ENCODE data around the gene SNX33.

SNX33 gene

DNA sequence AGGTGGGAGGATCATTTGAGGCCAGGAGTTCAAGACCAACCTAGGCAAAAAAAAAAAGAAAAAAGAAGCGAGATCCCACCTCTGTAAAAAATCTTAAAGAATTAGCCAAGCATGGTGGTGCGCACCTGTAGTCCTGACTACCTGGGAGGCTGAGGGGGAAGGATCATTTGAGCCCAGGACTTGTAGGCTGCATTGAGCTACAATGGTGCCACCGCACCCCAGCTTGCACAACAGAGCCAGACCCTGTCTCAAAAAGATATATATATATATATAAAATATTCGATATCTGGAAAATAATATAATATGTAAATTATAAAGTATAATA lies 6.6 kb upstream of the SNX33 start:
- no peak for DNase-seq

DNA sequence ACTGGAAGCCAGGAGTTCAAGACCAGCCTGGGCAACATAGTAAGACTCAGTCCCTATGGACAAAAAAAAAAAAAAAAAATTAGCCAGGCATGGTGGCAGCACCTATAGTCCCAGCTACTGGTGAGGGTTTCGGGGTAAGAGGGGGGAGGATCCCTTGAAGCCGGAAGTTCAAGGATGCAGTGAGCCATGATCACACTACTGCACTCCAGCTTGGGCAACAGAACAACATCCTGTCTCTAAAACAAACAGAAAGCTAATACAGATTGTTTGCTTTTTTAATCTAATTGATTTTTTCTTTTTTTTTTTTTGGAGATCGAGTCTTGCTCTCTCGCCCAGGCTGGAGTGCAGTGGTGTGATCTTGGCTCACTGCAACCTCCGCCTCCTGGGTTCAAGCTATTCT lies 6.1 kb upstream of the SNX33 start:
- DNase-seq, result no peak

DNA sequence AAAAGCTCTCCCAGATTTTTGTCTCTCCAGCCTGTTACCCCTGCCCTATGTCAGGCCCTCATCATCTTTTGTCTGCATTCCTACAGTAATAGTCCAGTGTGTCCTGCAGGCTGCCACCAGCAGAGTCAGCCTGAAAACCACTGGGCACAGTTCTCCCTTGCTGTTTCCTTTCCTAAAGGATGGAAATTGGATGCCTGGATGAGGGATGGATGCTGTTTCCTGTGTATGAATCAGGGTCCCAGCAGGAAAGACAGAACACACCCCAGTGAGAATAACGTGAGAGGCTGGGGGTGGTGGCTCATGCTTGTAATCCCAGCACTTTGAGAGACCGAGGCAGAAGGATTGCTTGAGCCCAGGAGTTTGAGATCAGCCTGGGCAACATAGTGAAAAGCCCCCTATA lies 3.3 kb upstream of the SNX33 start:
- DNase-seq, result no peak

DNA sequence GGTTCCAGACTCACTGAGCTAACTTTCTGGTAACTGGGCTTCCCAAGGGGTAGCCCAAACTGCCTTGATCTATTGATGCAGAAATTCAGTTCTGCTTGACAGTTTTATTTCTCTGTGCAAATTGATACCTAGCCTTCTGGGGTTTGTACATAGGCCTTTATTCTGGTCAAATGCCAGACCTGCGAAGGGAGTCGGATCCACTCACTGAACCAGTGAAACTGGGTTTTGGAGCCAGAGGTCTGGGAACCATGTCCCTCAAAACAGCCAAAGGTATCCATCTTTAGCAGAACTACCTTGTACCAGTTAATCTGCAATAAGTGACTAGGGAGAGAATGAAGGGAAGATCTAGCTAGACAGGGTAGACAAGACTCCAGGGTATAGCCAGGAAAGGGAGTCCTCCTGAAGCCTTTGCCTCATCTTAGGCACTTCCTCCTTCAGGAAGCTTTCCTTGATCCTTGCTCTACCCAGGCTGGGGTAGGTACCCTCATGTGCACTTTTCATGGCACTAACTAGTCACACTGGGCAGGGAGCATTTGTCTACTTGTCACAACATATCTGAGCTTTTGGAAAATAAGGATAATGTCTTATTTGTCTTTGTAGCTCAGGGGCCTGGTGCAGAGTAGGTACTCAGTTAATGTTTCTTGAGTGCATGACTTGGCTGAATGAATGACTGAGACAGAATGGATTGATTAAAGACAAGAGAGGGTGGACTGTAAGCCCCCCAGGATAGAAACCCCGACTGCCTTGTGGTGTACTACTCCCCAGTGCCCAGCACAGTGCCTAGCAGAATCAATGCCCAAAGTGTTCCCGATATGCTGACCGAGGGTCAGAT lies 1.4 kb upstream of the SNX33 start:
- DNase-seq, result no peak

DNA sequence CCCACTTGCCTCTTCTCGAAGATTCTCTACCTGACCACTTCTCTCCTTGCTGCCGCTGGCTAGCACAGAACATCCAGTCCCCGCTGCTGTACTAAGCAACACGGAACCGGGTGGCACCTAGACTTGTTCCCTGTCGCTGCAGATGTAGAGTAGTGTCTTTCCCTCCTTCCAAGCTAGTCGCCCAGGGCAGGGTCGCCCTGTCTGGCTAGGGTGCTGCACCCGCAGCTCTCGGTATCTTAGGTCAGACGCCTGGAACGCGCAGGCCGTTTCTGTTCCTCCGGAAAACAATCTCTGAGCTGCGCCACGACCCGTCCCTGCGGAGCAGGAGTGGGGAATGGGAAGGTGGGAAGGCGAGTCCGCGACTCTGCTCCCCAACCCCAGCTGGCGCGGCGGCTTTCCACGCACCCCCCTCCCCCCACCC lies 758 bp upstream of the SNX33 start:
- peak in 6 of 58 donors; percentile 40 to 68 (median 54) for DNase-seq

DNA sequence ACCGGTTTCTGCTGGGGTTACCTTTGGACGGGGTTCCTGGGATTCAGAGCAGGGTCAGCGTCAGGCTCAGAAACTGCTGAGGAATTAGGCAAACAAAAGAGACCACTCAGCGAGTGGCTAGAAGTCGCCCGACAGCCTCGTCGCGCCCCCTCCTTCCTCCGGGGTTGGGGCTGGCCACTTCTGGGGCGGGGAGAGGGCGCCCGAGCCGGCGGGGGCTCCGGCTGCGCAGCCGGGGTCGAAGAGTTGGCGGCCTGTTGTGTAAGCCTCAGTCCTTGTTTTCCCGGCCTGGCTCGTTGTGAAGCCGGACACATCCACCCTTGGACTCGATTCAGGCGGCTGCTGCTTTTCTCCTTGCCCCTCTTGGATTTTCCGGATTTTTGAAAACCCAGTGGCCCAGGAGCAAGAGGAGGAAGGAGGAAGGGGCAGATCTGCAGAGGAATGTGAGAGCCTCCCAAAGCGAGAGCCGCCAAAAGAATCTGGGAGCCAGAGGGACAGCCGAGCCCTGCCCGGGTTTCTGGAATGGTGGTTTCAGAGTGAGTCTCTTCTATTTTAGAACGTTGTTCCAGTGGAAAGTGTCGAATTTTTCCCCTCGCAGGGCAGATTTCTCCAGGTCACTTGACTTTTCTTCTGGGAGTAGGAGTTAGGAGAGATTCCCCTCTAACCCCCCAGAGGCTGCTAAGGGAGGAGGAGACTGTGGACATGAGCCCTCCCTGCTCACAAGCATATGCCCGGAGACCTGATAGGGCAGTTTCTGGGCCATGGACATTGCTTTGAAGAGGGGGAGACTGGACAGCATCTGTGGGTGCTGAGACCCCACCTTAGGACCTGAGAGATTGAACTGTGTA lies 666 bp downstream of the SNX33 start:
- peak in 37 of 58 donors; percentile 16 to 68 (median 45) for DNase-seq

DNA sequence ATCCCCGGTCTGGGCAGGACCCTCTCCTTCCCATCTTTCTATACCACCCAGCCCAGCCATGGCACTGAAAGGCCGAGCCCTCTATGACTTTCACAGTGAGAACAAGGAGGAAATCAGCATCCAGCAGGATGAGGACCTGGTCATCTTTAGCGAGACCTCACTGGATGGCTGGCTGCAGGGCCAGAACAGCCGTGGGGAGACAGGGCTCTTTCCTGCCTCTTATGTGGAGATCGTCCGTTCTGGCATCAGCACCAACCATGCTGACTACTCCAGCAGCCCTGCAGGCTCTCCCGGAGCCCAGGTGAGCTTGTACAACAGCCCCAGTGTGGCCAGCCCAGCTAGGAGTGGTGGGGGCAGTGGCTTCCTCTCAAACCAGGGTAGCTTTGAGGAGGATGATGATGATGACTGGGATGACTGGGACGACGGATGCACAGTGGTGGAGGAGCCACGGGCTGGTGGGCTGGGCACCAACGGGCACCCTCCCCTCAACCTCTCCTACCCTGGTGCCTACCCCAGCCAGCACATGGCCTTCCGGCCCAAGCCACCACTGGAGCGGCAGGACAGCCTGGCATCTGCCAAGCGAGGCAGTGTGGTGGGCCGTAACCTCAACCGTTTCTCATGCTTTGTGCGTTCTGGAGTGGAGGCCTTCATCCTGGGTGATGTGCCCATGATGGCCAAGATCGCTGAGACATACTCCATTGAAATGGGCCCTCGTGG lies 1.5 kb downstream of the SNX33 start:
- DNase-seq, result no peak

DNA sequence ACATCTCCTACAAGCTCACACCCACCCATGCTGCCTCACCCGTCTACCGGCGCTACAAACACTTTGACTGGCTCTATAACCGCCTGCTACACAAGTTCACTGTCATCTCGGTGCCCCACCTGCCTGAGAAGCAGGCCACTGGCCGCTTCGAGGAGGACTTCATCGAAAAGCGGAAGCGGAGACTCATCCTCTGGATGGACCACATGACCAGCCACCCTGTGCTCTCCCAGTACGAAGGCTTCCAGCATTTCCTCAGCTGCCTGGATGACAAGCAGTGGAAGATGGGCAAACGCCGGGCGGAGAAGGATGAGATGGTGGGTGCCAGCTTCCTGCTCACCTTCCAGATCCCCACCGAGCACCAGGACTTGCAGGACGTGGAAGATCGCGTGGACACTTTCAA lies 2.1 kb downstream of the SNX33 start:
- DNase-seq, result no peak

DNA sequence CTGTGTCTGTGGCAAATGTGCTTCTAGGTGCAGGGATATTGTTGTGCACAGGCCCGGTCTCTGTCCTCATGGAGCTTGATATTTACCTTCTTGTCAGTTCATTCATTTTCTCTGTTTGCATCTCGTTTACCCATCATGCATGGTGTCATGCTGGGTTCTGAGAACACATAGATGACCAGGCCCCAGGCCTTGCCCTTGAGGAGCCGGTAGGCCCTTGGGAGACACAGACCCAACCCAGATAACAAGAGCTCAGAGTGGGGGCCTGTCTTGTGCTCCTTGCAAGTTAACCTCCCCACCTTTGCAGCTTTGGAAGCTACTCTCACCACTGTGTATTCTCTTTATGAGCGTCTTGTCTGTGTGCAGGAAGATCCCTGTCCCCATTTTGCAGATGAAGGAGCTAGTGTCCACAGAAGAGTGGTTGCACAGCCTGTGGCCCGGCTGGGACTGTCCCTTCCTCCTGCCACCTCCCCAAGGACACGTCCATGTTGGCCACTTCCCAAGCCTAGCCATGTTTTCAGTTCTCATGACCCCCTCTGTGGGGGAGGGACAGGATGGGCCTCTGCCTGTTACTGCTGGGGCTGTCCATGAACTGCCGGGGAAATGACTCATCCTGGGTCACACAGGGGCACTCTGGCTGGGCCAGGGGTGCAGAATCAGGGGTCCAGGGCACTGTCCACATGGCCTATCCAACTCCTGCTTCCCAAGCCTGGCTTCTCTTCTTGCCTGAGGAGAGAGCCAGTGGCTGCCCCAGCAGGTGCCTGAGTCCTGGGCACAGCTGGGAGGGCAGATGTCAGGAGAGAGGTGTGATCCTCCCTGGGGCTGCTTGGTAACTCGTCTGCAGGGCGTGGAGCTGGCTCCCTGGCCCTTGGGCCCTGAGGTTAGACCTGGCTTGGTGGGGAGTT lies 3.4 kb downstream of the SNX33 start:
- no peak for DNase-seq

DNA sequence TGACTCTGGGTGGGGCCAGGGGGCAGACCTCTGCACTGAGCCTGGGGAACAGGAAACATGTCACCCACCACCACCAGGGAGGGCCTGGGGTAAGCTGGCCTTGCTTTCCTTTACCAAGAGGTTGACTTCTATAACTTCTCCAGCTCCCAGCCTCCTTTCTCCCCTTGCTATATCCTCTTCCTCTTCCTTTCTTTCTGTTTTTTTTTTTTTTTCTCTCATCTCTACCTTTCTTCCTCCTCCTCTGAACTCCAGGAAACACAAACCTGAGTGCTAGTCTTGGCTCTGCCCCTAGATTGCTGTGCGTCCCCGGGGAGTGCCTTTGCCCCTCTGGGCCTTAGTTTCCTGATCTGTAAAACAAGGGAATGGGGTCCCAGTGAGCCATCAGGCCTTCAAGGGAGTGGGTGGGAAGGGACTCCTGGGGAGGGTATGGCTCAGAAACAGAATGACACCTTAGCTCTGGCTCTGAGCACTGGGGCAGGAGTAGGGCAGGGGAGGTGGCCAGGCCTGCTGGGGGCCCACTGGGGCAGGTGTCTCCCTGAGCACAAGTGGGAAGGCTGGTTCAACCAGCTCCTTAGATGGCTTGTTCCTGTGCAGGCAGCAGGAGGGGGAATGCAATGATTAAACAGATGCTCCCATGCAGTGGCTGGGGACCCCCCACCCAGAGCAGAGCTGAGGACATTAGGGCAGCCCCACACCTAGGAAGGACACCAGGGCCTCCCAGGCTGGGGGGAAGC lies 4.3 kb downstream of the SNX33 start:
- no peak for DNase-seq

DNA sequence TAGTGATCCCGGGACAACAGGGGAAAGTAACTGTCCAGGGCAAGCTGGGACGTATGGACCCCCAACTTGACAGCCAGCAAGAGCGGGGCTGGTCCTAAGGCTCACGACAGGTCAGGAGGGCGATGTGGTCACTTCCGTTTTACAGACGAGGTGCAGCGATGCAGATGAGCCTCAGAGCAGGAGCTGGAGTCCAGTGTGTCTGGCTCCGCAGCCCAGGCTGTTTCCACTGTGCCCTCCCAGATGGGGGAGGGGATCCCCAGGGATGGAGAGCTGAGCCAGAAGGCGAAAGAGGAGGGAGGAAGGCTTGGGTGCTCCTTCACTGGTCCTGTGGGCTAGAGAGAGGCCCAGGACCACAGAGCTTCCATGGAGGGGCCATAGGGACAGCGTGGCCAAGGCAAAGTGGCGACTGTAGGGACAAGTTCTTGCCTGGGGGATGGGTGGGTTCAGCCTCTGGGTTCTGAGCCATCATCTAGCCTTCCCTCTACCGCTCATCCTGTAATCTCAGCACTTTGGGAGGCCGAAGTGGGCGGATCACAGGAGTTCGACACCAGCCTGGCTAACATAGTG lies 5.7 kb downstream of the SNX33 start:
- DNase-seq, result no peak

DNA sequence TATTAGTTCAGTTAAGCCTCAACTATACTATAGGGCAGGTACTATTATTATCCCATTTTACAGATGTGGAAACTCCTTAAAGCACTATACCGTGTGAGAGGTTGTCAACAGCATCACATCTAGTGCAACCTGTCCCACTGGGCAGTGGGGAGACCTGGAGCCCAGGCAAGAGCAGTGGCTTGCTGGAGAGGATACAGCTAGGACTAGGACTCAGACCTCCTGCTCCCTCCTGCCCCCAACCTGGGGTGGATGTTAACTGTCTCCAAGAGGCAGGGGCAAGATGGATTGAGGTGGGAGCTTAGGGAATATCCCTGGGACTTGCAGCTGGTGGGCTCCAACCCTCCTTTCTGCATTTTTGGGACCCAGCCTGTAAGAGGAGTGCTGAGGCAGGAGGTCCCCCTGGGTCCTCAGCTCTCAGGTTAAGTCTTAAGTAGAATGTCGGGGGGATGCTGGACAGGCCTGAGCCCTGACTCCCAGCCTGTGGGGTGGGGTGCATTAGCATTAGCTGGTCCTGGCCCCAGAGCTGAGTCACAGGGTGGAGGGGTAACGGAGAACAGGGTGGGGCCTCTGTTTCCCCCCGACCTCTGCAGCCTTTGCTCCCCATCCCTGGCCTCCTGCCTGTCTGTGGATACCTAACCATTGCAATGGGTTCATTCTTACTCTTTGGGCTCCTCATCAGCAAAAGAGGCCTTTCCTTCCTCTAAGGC lies 6.6 kb downstream of the SNX33 start:
- no peak for DNase-seq

DNA sequence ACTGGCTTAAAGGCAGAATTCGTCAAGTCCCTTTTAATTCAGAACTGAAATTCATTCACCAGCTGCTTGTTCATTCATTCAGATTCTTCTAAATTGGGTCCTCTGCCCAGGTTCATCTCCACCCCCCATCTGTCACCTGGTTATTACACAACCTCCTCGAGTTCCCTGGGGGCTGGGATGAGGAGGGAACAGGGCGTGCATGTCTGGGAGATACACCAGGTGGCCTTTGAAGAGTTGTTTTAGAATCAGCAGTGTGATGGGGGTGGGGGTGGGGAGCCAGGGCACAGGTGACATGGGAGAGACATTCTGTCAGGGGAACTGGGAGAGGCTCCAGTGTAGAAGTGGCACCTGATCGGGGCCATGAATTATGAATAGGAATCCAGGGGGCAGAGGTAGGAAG lies 8.2 kb downstream of the SNX33 start:
- no peak for DNase-seq

DNA sequence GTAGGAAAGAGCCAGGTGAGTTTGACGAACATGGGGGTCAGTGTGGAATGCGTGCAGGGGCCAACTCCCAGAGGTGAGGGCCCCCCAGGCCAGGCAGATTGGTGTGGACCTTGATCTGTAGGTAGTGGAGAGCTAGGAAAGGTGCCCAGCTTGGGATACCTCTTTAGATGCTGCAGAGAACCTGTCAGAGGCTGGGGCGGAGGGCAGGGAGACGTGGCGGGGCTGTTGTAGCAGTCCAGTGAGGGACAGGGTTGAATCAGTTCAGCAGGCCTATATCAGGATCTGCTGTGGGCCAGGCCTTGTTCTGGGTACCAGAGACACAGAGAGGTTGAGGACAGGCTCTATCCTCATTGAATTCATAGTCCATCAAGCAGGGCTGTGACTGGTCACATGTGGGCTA lies 8.6 kb downstream of the SNX33 start:
- DNase-seq, result no peak

DNA sequence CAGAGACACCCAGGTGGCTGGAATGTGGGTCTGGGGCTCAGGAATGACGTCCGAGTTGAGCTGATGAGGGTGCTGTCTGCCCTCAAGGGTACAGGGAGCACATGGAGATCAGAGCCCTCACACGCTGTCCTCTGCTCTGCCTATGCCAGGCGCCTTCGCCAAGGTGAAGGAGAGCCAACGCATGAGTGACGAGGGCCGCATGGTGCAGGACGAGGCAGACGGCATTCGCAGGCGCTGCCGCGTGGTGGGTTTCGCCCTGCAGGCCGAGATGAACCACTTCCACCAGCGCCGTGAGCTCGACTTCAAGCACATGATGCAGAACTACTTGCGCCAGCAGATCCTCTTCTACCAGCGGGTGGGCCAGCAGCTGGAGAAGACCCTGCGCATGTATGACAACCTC lies 9.1 kb downstream of the SNX33 start:
- no peak for DNase-seq

DNA sequence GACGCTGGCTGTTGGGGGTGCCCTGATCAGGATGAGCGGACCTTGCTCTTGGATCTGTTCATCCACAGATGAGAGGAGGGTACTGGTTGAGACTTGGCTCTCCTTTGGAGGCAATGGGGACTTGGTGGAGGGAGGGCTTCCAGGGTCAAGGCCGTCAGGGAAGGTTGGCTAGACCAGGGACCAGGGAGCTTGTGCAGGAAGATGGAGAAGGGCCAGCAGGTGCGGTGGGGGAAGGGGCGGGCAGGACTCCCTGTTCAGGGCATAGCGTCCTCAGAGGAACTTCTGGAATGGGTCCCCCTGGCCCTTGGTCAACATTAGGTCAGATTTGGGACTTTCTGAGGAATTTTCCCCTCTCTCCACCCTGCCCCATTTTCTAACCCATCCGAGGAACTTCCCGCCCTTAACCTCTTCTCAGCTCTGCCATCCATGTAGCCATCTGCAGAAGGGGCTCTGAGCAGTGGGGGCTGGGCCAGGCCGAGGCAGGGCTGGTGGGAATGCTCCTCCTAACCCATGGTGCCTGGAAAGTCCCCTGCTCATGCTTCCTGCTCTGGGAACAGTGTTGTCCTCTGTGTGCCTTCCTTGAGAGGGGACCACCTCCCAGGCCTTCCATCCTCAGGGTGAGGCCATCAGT lies 11.5 kb downstream of the SNX33 start:
- DNase-seq, result no peak

DNA sequence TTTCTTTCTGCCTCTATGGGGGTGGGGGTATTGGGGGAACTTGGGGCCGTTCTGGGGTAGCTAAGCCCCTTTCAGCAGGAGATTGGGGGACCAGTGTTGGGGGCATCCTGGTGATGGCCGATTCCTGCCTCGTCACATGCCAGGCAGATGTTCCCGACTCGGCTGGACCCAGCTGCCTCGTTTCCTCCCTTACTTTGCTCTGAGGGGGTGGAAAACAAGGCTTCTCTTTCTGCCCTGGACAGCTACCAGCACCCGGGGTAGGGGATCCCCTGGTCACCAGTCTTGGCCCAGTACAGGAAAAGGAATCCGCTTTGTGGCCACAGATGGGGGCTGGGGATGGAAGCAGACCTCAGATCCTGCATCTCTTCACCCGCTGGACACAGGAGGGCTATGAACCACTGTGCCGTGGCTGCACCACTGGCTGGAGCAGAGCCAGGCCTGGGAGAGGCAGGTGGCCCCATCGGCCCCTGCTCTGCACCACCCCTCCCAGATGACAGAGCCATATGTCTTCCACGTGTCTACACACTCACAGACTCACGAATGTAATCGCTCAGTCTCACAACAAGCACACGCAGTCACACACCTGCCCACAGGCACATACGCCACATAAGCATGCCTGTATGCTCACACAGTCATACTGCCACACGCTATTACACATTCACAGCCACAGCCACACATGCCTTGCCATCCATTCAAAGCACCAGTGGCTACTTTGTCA lies 12.4 kb downstream of the SNX33 start:
- peak in 2 of 58 donors; percentile 15 to 31 for DNase-seq

All from anterior cingulate cortex (tissue), 58 donors.